GM13977 (cell line): ENCODE results near the gene ZXDC.

ENCODE experiments used
- DNase-seq: peaks from one replicate; pipeline ENCODE4 v3.0.0; 2012; ENCODE audit warnings: low spot score
- CTCF ChIP-seq: IDR thresholded peaks from 2 replicates; pipeline ENCODE4 v1.5.1; 2012; ENCODE audit warnings: mild to moderate bottlenecking, control low read depth; ENCODE audit not compliant: insufficient read depth; ENCODE audit errors: extremely low read depth, missing control alignments
- in situ Hi-C: fragments of 300-500 bp; cut with MboI; formaldehyde crosslinking; loops from one replicate; pipeline ENCODE4 v1.12.0; 2022; ENCODE audit warnings: low sequenced_read_pairs, low pct_unique_long_range_greater_than_20kb, mixed read lengths, inconsistent platforms; ENCODE audit not compliant: unreplicated experiment

ZXDC gene

GRCh38 chr3:126446791-126447190 lies 28.9 kb downstream of the ZXDC start:
- in situ Hi-C loops, result no loop called here
- no peak for TF ChIP-seq CTCF
- DNase-seq, result no peak

DNA sequence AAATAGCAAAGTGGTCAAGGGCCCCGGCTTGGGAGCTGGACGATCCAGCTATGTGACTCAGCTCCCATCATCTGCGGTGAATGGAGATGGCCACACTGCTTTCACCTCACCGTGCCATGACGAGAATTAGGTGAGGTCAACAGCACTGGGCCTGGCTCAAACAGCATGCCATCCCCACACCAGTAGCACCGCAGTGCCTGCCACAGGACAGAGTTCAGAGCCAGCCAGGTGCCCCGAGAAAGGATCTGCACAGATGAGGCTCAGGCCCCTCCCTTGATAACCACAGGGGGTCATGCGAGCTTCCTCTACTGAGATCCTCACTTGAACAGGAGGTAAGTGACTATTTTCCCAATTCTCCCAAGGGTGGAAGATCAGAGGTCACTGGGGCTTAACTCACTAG lies 29.4 kb downstream of the ZXDC start:
- TF ChIP-seq CTCF, result no peak
- in situ Hi-C loops, result no loop called here

DNA sequence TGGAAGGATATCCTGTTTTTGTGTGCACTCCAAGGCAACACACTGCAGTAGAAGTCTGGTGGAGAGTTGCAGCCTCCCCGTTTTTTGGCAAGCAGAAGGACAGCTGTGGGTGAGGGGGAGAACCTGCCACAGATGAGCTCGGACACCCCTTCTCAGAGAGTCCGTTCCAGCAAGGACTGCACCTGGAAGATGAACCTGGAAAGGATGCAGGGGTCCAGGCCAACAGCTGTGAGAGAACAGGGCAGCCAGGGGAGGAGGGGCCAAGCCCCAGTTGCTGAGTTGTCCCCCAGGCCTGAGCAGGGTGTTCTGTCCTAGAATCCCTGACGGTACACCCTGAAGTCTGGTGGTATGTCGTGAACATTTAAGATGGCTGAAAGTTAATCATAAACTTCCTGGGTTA lies 30.2 kb downstream of the ZXDC start:
- in situ Hi-C loops, result no loop called here
- no peak for TF ChIP-seq CTCF

More for the DNA sequence above, 29.4 kb downstream of the ZXDC start:
- no peak for DNase-seq

GRCh38 chr3:126442856-126443242 lies 32.8 kb downstream of the ZXDC start:
- no peak for DNase-seq
- TF ChIP-seq CTCF, result no peak
- in situ Hi-C loops, result no loop called here

More for the DNA sequence above, 30.2 kb downstream of the ZXDC start:
- DNase-seq, result no peak

- no peak for DNase-seq
- in situ Hi-C loops, result no loop called here
- no peak for TF ChIP-seq CTCF
Observed at GRCh38 chr3:126442094-126442855, 33.4 kb downstream of the ZXDC start.

- no peak for TF ChIP-seq CTCF
- in situ Hi-C loops, result no loop called here
- no peak for DNase-seq
Observed at GRCh38 chr3:126441256-126441880, 34.3 kb downstream of the ZXDC start.
